PC-9 (cell line): ENCODE results near the gene ZP4. TPM values are rescaled to one million over a fixed set of nuclear protein-coding genes. Genes with fewer than 3 reads are reported as not detected.
A peak's percentile ranks its signal among the peaks of the same experiment; 100 is the strongest.

Experiments used
- BruUV-seq: library from RNA; stranded (reverse); fragments of 400-500 nt; replicated peaks from 2 replicates; lab custom pipeline; 2021; lab: Mats Ljungman, UMichigan
- CTCF ChIA-PET: fragments of 300-600 bp; sonication (Branson Sonifier 250); formaldehyde crosslinking; loops from one replicate; lab custom pipeline; 2022; ENCODE audit warnings: antibody characterized with exemption; lab: Charles Lee
- POLR2A ChIA-PET: fragments of 300-600 bp; sonication (Branson Sonifier 250); formaldehyde crosslinking; loops from one replicate; lab custom pipeline; 2022; ENCODE audit warnings: antibody characterized with exemption; ENCODE audit not compliant: unreplicated experiment; lab: Charles Lee
- DNase-seq, 2 experiments: peaks; one replicate each; pipeline versions ENCODE4 v3.0.0 to v3.0.0-alpha.2; 2015 to 2022; ENCODE audit warnings: mixed read lengths in 1 of 2
- H2AFZ ChIP-seq: fragments of 200-600 bp; sonication (generic); 2 replicates; pipeline ENCODE4 v1.8.1; 2017; ENCODE audit warnings: antibody characterized with exemption
- H3F3A ChIP-seq: fragments of 200-600 bp; sonication (generic); 2 replicates; pipeline ENCODE4 v1.8.1; 2017; ENCODE audit warnings: antibody characterized with exemption, mild to moderate bottlenecking, low read depth; ENCODE audit not compliant: insufficient read depth
- H3K27ac ChIP-seq: fragments of 200-600 bp; sonication (generic); 2 replicates; pipeline ENCODE4 v1.6.1; 2016; ENCODE audit warnings: mixed run types
- H3K27me3 ChIP-seq: fragments of 200-600 bp; sonication (generic); 2 replicates; pipeline ENCODE4 v1.6.1; 2016; ENCODE audit warnings: low read depth, mixed run types; ENCODE audit not compliant: insufficient read depth
- H3K36me3 ChIP-seq: fragments of 200-600 bp; sonication (generic); 2 replicates; pipeline ENCODE4 v1.6.1; 2016; ENCODE audit warnings: low read depth, mixed run types
- H3K4me1 ChIP-seq: fragments of 200-600 bp; sonication (generic); replicated peaks from 2 replicates; pipeline ENCODE4 v1.6.1; 2016; ENCODE audit warnings: mixed run types; ENCODE audit not compliant: insufficient read depth
- H3K4me2 ChIP-seq: fragments of 200-600 bp; sonication (generic); 2 replicates; pipeline ENCODE4 v1.6.1; 2017; ENCODE audit warnings: mixed run types
- H3K4me3 ChIP-seq: fragments of 200-600 bp; sonication (generic); 2 replicates; pipeline ENCODE4 v1.6.1; 2016; ENCODE audit warnings: mixed run types
- H3K79me2 ChIP-seq: fragments of 200-600 bp; sonication (generic); 2 replicates; pipeline ENCODE4 v1.6.1; 2017; ENCODE audit warnings: low read depth, mixed run types
- H3K9me2 ChIP-seq: fragments of 200-600 bp; sonication (generic); 2 replicates; pipeline ENCODE4 v1.8.1; 2017; ENCODE audit warnings: mild to moderate bottlenecking; ENCODE audit not compliant: insufficient read depth
- H3K9me3 ChIP-seq: fragments of 200-600 bp; sonication (generic); 2 replicates; pipeline ENCODE4 v1.8.1; 2016; ENCODE audit warnings: low read depth; ENCODE audit not compliant: insufficient read depth
- H4K20me1 ChIP-seq: fragments of 200-600 bp; sonication (generic); 2 replicates; pipeline ENCODE4 v1.8.1; 2017; ENCODE audit not compliant: insufficient read depth
- EZH2 ChIP-seq: fragments of 200-600 bp; sonication (generic); IDR thresholded peaks from 2 replicates; pipeline ENCODE4 v1.8.0; 2017; ENCODE audit warnings: antibody characterized with exemption, low read depth
- intact Hi-C: fragments of 100-400 bp; cut with micrococcal nuclease; formaldehyde crosslinking; loops from one replicate; pipeline ENCODE4 v1.10.0; 2022; ENCODE audit not compliant: unreplicated experiment
- total RNA-seq: library from RNA; stranded (reverse); gene quantifications from 2 replicates; pipeline ENCODE4 v1.2.3, GENCODE V29; 2021
- TF ChIP-seq, protein P1 (sequence below): fragments of 200-600 bp; sonication (generic); conservative IDR thresholded peaks from 2 replicates; pipeline ENCODE4 v1.6.1; 2017; ENCODE audit warnings: mixed run types, antibody characterized with exemption, mild to moderate bottlenecking, moderate library complexity

Gene ZP4
- total RNA-seq, 1 experiment from 2014 or later, result not detected

GRCh38 chr1:237901299-237901934, 10.7 kb upstream of the ZP4 start:
- CTCF ChIA-PET, result no interaction called here
- POLR2A ChIA-PET, result no interaction called here
- TF ChIP-seq, protein P1, sequence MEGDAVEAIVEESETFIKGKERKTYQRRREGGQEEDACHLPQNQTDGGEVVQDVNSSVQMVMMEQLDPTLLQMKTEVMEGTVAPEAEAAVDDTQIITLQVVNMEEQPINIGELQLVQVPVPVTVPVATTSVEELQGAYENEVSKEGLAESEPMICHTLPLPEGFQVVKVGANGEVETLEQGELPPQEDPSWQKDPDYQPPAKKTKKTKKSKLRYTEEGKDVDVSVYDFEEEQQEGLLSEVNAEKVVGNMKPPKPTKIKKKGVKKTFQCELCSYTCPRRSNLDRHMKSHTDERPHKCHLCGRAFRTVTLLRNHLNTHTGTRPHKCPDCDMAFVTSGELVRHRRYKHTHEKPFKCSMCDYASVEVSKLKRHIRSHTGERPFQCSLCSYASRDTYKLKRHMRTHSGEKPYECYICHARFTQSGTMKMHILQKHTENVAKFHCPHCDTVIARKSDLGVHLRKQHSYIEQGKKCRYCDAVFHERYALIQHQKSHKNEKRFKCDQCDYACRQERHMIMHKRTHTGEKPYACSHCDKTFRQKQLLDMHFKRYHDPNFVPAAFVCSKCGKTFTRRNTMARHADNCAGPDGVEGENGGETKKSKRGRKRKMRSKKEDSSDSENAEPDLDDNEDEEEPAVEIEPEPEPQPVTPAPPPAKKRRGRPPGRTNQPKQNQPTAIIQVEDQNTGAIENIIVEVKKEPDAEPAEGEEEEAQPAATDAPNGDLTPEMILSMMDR, result peak; percentile 66
- TF ChIP-seq EZH2, result no peak
- H3K36me3 ChIP-seq, result no peaks in the 10 kb centered on the region
- no peak overlapping the region for H3K4me3 ChIP-seq
- H2AFZ ChIP-seq, result no peak overlapping the region
- no TSS peak for BruUV-seq
- no peaks in the 10 kb centered on the region for H3K4me1 ChIP-seq
- H3K4me2 ChIP-seq, result no peak overlapping the region
- no peak overlapping the region for H3K27ac ChIP-seq
- no peaks in the 10 kb centered on the region for H3K9me3 ChIP-seq
- H4K20me1 ChIP-seq, result no peaks in the 10 kb centered on the region
- no peaks in the 10 kb centered on the region for H3F3A ChIP-seq
- H3K27me3 ChIP-seq, result no peaks in the 10 kb centered on the region
- DNase-seq, result no peak
- intact Hi-C loops, result no loop called here
- no peaks in the 10 kb centered on the region for H3K9me2 ChIP-seq
- H3K79me2 ChIP-seq, result no peaks in the 10 kb centered on the region

- no peak overlapping the region for H3K4me3 ChIP-seq
- CTCF ChIA-PET, result no interaction called here
- TF ChIP-seq, protein P1, result no peak
- no peak for TF ChIP-seq EZH2
- no peaks in the 10 kb centered on the region for H4K20me1 ChIP-seq
- BruUV-seq, result no TSS peak
- no peaks in the 10 kb centered on the region for H3K36me3 ChIP-seq
- H3K4me2 ChIP-seq, result no peak overlapping the region
- POLR2A ChIA-PET, result no interaction called here
- intact Hi-C loops, result no loop called here
- no peaks in the 10 kb centered on the region for H3K9me3 ChIP-seq
- H3F3A ChIP-seq, result no peaks in the 10 kb centered on the region
- no peak overlapping the region for H2AFZ ChIP-seq
- H3K27ac ChIP-seq, result no peak overlapping the region
- no peaks in the 10 kb centered on the region for H3K9me2 ChIP-seq
- H3K79me2 ChIP-seq, result no peaks in the 10 kb centered on the region
- DNase-seq, result no peak
- no peaks in the 10 kb centered on the region for H3K4me1 ChIP-seq
- no peaks in the 10 kb centered on the region for H3K27me3 ChIP-seq
Measured at GRCh38 chr1:237895630-237896029, 4.9 kb upstream of the ZP4 start.

DNA sequence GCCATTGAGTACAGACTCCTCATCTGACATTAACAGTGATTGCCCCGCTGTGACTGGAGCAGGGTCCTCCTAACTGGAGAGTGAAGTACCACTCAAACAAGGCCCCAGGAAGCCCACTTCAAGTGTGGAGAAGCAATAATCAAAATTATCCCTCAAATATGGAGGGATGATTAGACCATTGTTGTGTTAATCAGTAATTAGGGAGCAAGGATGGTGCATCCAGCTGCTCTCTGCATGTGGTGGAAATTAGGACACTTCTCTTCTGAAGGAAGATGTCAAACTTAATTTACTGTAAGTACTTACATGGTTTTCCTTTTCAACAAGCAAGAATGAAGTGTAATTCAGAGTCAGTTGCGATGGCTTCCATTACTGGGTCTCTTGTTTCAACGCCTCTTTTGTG, 3.4 kb upstream of the ZP4 start:
- Histone ChIP-seq H2AFZ (no peak overlapping the region), H3K9me3 (no peaks in the 10 kb centered on the region), H3K36me3 (no peaks in the 10 kb centered on the region), H3K9me2 (no peaks in the 10 kb centered on the region), H3K27me3 (no peaks in the 10 kb centered on the region), H3K4me1 (no peaks in the 10 kb centered on the region), H3F3A (no peaks in the 10 kb centered on the region), H3K27ac (no peak overlapping the region), H3K4me2 (no peak overlapping the region), H3K4me3 (no peak overlapping the region), H3K79me2 (no peaks in the 10 kb centered on the region), H4K20me1 (no peaks in the 10 kb centered on the region)
- no TSS peak for BruUV-seq
- TF ChIP-seq EZH2, result no peak
- TF ChIP-seq, protein P1, result no peak
- ChIA-PET POLR2A (no interaction called here), CTCF (no interaction called here)
- intact Hi-C loops, result no loop called here
- DNase-seq, result no peak
